Fibroblast of mammary gland (primary cell): ENCODE measurements around the gene VRK2.

Experiments
- DNase-seq: peaks from one replicate; pipeline ENCODE4 v3.0.0-alpha.2; 2010; ENCODE audit warnings: low read depth
- H3K4me3 ChIP-seq: 2 replicates; pipeline ENCODE4 v1.5.1; 2011; ENCODE audit warnings: low read depth, mild to moderate bottlenecking, low read length, moderate library complexity; ENCODE audit not compliant: control insufficient read depth
- TF ChIP-seq, protein P1 (sequence below): conservative IDR thresholded peaks from 2 replicates; pipeline ENCODE4 v1.5.1; 2011; ENCODE audit warnings: low read depth, low read length, inconsistent platforms; ENCODE audit not compliant: control insufficient read depth, insufficient read depth

The VRK2 gene

GRCh38 chr2:58122540-58122939 lies 75.9 kb downstream of the VRK2 start:
- no peak overlapping the region for H3K4me3 ChIP-seq
- DNase-seq = no peak
- TF ChIP-seq, protein P1, sequence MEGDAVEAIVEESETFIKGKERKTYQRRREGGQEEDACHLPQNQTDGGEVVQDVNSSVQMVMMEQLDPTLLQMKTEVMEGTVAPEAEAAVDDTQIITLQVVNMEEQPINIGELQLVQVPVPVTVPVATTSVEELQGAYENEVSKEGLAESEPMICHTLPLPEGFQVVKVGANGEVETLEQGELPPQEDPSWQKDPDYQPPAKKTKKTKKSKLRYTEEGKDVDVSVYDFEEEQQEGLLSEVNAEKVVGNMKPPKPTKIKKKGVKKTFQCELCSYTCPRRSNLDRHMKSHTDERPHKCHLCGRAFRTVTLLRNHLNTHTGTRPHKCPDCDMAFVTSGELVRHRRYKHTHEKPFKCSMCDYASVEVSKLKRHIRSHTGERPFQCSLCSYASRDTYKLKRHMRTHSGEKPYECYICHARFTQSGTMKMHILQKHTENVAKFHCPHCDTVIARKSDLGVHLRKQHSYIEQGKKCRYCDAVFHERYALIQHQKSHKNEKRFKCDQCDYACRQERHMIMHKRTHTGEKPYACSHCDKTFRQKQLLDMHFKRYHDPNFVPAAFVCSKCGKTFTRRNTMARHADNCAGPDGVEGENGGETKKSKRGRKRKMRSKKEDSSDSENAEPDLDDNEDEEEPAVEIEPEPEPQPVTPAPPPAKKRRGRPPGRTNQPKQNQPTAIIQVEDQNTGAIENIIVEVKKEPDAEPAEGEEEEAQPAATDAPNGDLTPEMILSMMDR = no peak

DNA sequence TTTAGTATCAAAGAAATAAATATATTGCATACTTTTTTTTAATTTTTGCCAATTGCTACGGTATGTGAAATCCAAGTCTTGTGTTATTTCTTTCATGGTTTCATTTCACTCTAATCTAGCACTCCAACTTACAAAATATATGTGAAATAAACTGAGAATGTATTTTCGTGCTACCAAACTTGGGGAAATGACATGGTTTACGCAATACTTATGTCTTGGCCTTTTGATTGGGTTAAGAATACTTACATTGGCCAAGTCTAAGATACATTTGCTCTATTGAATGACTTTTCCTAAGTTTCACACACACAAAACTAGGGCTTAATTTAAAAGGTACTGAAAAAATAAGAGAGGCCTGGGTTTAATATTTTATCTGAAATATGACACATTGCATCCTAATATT lies 80.5 kb downstream of the VRK2 start:
- TF ChIP-seq, protein P1 = no peak
- no peak for DNase-seq
- H3K4me3 ChIP-seq = no peak overlapping the region

- no peak for DNase-seq
- H3K4me3 ChIP-seq = no peak overlapping the region
- TF ChIP-seq, protein P1 = no peak
These were observed 83.6 kb downstream of the VRK2 start for GRCh38 chr2:58130238-58130637.

- TF ChIP-seq, protein P1 = no peak
- H3K4me3 ChIP-seq = no peak overlapping the region
- peak; percentile 84 for DNase-seq
These were observed 84.8 kb downstream of the VRK2 start for GRCh38 chr2:58131191-58132011.

GRCh38 chr2:58133395-58133794 lies 86.8 kb downstream of the VRK2 start:
- peak; percentile 44 for DNase-seq
- TF ChIP-seq, protein P1 = no peak
- H3K4me3 ChIP-seq = no peak overlapping the region

DNA sequence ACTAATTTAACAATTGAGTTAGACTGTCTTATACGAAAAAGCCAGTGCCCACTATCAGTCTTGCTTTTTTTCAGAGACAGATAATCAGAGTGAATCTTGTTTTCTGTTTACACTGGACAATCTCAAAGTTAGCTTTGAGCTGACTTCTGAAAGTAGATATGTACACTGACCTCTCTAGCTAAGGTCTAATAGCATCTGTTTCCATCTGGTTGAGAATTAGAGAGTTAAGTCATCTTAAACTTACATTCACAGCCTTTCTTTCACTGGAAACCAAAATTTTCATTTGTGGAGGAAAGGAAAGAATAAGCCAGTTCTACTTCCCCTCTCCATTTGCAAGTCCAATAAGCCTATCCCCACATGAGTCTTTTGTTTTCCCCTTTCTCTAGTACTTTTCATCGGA lies 89.3 kb downstream of the VRK2 start:
- DNase-seq = no peak
- no peak overlapping the region for H3K4me3 ChIP-seq
- TF ChIP-seq, protein P1 = no peak
